Fibroblast of lung (primary cell): ENCODE measurements around the gene DLGAP3.

Experiments
- EZH2 ChIP-seq: IDR thresholded peaks from 2 replicates; pipeline ENCODE4 v1.5.1; 2012; ENCODE audit warnings: low read length, control low read depth, mild to moderate bottlenecking; ENCODE audit errors: missing control alignments
- TF ChIP-seq, protein P1 (sequence below), 2 donors: IDR thresholded peaks in 1 of 2; conservative IDR thresholded peaks in 1 of 2; 1 replicate in 1 of 2; 2 replicates in 1 of 2; pipeline ENCODE4 v1.5.1; 2011 to 2012; ENCODE audit warnings: low read length in 2 of 2, control low read depth in 1 of 2, inconsistent platforms in 1 of 2, low read depth in 1 of 2, mild to moderate bottlenecking in 1 of 2

DNA sequence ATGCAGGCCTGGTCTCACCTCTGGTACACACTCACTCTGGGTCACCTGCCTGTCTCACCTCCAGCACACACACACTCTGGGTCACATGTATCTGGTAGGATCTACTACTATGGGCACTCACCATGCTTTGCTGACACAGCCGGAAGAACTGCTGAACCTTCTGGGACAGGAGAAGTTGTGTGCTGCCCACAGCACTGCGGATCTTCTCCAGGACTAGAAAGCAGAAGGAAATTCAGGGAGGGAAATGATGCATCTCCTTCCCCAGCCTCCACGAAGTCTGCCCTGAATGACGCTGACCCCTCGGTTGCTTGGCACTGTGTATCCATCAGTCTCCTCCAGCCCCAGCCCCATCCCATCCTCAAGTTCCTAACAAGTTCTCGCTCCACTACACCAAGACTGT, 62.0 kb downstream of the DLGAP3 start:
- TF ChIP-seq, protein P1, sequence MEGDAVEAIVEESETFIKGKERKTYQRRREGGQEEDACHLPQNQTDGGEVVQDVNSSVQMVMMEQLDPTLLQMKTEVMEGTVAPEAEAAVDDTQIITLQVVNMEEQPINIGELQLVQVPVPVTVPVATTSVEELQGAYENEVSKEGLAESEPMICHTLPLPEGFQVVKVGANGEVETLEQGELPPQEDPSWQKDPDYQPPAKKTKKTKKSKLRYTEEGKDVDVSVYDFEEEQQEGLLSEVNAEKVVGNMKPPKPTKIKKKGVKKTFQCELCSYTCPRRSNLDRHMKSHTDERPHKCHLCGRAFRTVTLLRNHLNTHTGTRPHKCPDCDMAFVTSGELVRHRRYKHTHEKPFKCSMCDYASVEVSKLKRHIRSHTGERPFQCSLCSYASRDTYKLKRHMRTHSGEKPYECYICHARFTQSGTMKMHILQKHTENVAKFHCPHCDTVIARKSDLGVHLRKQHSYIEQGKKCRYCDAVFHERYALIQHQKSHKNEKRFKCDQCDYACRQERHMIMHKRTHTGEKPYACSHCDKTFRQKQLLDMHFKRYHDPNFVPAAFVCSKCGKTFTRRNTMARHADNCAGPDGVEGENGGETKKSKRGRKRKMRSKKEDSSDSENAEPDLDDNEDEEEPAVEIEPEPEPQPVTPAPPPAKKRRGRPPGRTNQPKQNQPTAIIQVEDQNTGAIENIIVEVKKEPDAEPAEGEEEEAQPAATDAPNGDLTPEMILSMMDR (conservative IDR thresholded peaks at IDR 0.05 in 1 of 2, IDR thresholded peaks at IDR 0.05 in 1 of 2; ENCODE audit: low read depth in 1 of 2, low read length in 2 of 2), result no peak
- TF ChIP-seq EZH2, result no peak
